ENCODE data around the gene PLEKHA5.

PLEKHA5 gene

GRCh38 chr12:19107750-19108149 is 21.8 kb upstream of the PLEKHA5 start:
- H3K4me3 ChIP-seq (ENCODE audit: low read depth, low read length), result no peak overlapping the region
- no peaks in the 10 kb centered on the region for H3K36me3 ChIP-seq (replicated peaks)
- in situ Hi-C loops (cut with HindIII; ENCODE audit: low pct_ligation_motif_present, low sequenced_read_pairs), result no loop called here
- no peak overlapping the region for H3K27ac ChIP-seq
- H3K27me3 ChIP-seq (replicated peaks), result no peaks in the 10 kb centered on the region
- no peak for TF ChIP-seq CTCF (IDR thresholded peaks at IDR 0.05; ENCODE audit: low read depth, low read length, missing control alignments)
- no peak for DNase-seq

GRCh38 chr12:19110221-19110940 is 19.2 kb upstream of the PLEKHA5 start:
- H3K27me3 ChIP-seq (replicated peaks), result no peaks in the 10 kb centered on the region
- H3K27ac ChIP-seq, result no peak overlapping the region
- DNase-seq, result peak; percentile 6
- no peak for TF ChIP-seq CTCF (IDR thresholded peaks at IDR 0.05; ENCODE audit: low read depth, low read length, missing control alignments)
- in situ Hi-C loops (cut with HindIII; ENCODE audit: low pct_ligation_motif_present, low sequenced_read_pairs), result no loop called here
- H3K36me3 ChIP-seq (replicated peaks), result no peaks in the 10 kb centered on the region
- no peak overlapping the region for H3K4me3 ChIP-seq (ENCODE audit: low read depth, low read length)

- in situ Hi-C loops (cut with HindIII; ENCODE audit: low pct_ligation_motif_present, low sequenced_read_pairs), result no loop called here
- H3K27ac ChIP-seq, result no peak overlapping the region
- no peak overlapping the region for H3K4me3 ChIP-seq (ENCODE audit: low read depth, low read length)
- TF ChIP-seq CTCF (IDR thresholded peaks at IDR 0.05; ENCODE audit: low read depth, low read length, missing control alignments), result no peak
- no peaks in the 10 kb centered on the region for H3K27me3 ChIP-seq (replicated peaks)
- DNase-seq, result no peak
- no peaks in the 10 kb centered on the region for H3K36me3 ChIP-seq (replicated peaks)
These were observed 16.1 kb upstream of the PLEKHA5 start for GRCh38 chr12:19113464-19113863.

- H3K4me3 ChIP-seq (ENCODE audit: low read depth, low read length), result no peak overlapping the region
- no peaks in the 10 kb centered on the region for H3K27me3 ChIP-seq (replicated peaks)
- DNase-seq, result no peak
- H3K27ac ChIP-seq, result no peak overlapping the region
- in situ Hi-C loops (cut with HindIII; ENCODE audit: low pct_ligation_motif_present, low sequenced_read_pairs), result no loop called here
- H3K36me3 ChIP-seq (replicated peaks), result no peaks in the 10 kb centered on the region
- TF ChIP-seq CTCF (IDR thresholded peaks at IDR 0.05; ENCODE audit: low read depth, low read length, missing control alignments), result no peak
These were observed 14.2 kb upstream of the PLEKHA5 start for GRCh38 chr12:19115285-19115684.

- no peak for DNase-seq
- Histone ChIP-seq H3K4me3 (ENCODE audit: low read depth, low read length) (no peak overlapping the region), H3K36me3 (replicated peaks) (no peaks in the 10 kb centered on the region), H3K27ac (no peak overlapping the region), H3K27me3 (replicated peaks) (no peaks in the 10 kb centered on the region)
- no peak for TF ChIP-seq CTCF (IDR thresholded peaks at IDR 0.05; ENCODE audit: low read depth, low read length, missing control alignments)
- in situ Hi-C loops (cut with HindIII; ENCODE audit: low pct_ligation_motif_present, low sequenced_read_pairs), result no loop called here
These were observed 10.1 kb upstream of the PLEKHA5 start for GRCh38 chr12:19119440-19119839.

GRCh38 chr12:19120795-19121194 is 8.7 kb upstream of the PLEKHA5 start:
- in situ Hi-C loops (cut with HindIII; ENCODE audit: low pct_ligation_motif_present, low sequenced_read_pairs), result no loop called here
- DNase-seq, result no peak
- H3K36me3 ChIP-seq (replicated peaks), result no peaks in the 10 kb centered on the region
- H3K27ac ChIP-seq, result no peak overlapping the region
- no peak overlapping the region for H3K4me3 ChIP-seq (ENCODE audit: low read depth, low read length)
- H3K27me3 ChIP-seq (replicated peaks), result no peaks in the 10 kb centered on the region
- no peak for TF ChIP-seq CTCF (IDR thresholded peaks at IDR 0.05; ENCODE audit: low read depth, low read length, missing control alignments)
